ENCODE data around the gene ZNF408. TPM values are rescaled to one million over a fixed set of nuclear protein-coding genes. Genes with fewer than 3 reads are reported as not detected.

Gene ZNF408
- total RNA-seq, 1 experiment from 2014 or later, result 17.5 TPM

DNA sequence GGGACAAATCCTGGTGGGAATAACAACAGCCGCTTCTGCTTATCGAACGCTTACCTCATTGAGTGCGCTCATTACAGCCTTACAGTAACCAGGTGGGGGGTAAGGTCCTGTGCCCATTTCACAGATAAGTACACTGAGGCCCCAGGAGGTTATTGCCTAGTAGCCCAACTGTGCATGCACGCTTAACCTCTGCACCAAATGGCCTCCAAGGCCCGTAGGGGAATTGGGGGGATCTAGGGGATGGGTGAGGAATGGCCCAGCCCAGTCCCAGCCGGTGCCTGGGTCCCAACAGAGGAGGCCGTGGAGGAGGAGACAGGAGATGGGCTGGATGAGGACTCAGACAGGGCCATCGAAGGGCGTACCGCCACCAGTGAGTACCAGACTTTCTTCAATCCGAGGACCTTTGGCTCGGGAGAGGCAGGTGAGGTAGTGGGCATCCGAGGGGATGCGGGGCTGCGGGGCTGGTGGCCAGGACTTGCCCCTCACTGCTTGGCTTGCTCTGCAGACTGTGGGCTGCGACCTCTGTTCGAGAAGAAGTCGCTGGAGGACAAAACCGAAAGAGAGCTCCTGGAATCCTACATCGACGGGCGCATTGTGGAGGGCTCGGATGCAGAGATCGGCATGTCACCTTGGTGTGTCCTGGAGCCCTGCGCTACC, 25.5 kb downstream of the ZNF408 start:
- DNase-seq (ENCODE audit: low spot score), result no peak

GRCh38 chr11:46727952-46728658, 27.3 kb downstream of the ZNF408 start:
- DNase-seq (ENCODE audit: low spot score), result no peak

- no peak for DNase-seq (ENCODE audit: low spot score)
Observed at GRCh38 chr11:46728659-46729040, 27.8 kb downstream of the ZNF408 start.

DNA sequence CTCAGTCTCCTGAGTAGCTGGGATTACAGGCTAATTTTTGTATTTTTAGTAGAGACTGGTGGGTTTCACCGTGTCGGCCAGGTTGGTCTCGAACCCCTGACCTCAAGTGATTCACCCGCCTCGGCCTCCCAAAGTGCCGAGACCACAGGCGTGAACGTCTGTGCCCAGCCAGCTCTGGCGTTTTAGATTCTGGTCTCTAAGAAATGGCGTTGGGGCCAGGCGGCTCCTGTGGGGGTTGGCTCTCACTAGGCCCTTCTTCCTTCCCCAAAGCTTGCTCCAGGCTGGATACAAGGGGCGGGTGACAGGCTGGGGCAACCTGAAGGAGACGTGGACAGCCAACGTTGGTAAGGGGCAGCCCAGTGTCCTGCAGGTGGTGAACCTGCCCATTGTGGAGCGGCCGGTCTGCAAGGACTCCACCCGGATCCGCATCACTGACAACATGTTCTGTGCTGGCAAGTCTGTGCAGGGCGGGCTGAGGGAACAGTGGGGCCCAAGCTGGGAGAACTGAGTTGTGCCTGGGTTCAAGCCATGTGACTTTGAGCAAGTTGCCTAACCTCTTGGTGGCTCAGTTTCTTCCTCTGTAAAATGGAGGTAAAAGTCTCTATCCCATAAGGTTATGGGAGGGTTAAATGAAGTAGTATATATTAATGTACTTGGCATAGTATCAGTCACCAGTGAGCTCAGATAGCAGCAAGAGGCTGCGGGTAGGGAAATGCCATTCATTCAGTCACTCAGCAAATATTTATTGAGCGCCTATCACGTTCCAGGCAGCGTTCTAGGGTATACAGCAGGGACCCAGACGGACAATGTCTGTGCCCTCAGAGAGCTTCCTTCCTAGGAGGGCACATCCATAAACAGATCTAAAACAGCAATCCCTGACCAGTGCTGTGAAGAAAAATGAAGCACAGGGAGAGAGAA, 28.5 kb downstream of the ZNF408 start:
- DNase-seq (ENCODE audit: low spot score), result no peak

GRCh38 chr11:46731545-46731944, 30.7 kb downstream of the ZNF408 start:
- no peak for DNase-seq (ENCODE audit: low spot score)

GRCh38 chr11:46733234-46733633, 32.4 kb downstream of the ZNF408 start:
- no peak for DNase-seq (ENCODE audit: low spot score)

GRCh38 chr11:46736146-46736545, 35.3 kb downstream of the ZNF408 start:
- no peak for DNase-seq (ENCODE audit: low spot score)

DNA sequence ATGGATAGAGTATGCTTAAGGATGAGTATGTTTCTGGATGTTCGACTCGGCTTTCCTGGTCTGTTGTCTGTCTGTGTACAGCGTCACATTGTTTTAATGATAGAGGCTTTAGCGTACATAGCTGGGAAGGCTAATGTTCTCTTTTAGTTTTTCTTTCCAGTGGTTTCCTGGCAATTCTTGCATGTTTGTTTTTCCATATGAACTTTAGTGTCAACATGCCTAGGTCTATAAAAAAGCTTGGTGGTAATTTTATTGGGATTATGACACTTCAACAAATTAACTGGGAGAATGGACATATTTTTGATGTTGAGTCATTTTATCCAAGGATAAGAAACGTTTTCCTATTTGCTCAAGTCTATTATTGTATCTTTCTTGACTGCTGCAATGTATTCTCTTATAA, 35.8 kb downstream of the ZNF408 start:
- peak; percentile 54 for DNase-seq (ENCODE audit: low spot score)

DNA sequence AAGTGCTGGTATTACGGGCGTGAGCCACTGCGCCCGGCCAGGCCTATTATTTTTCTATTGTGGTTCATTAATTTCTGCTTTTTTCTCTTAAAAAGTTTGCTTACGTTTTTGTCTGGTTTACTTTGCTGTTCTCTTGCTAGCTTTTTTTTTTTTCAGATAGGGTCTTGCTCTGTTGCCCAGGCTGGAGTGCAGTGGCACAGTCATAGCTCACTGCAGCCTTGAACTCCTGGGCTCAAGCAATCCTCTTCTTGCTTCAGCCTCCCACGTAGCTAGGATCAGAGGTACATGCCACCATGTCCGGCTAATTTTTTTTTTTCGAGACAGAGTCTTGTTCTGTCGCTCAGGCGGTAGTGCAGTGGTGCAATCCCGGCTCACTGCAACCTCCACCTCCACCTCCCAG, 36.9 kb downstream of the ZNF408 start:
- DNase-seq (ENCODE audit: low spot score), result no peak

GRCh38 chr11:46738887-46739286, 38.1 kb downstream of the ZNF408 start:
- no peak for DNase-seq (ENCODE audit: low spot score)

DNA sequence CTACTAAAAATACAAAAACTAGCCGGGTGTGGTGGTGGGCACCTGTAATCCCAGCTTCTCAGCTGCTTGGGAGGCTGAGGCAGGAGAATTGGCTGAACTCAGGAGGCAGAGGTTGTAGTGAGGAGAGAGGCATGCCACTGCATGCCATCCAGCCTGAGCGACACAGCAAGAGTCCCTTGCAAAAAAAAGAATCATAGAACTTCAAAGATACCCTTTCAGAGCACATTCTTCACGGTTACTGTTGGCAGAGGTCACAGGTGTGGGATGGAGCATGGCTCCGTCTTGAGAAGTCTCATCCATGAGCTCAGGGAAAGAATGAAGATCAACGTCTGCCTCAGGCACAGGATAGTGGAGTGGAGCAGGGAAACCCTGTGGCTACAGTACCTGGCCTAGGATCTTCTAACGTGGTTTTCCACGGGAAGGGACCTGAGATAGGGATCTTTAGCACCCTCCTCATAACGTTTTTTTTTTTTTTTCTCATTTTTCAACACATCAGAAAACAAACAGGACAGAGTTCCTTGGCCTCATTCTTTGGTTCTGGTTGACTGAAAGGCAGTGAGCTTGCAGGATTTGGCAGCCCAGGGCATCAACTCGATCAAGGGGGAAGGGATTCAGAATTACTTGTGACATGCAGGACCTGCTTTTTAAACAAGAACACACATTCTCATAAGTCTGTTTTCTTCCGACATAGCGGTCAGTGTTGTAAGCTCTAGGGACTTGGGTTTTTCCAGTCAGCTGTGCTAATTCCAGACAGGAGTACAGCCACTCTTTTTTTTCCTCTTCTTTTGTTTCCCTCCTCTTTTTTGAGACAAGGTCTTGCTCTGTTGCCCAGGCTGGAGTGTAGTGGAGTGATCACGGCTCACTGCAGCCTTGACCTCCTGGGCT, 41.0 kb downstream of the ZNF408 start:
- DNase-seq (ENCODE audit: low spot score), result no peak

- DNase-seq (ENCODE audit: low spot score), result no peak
Observed at GRCh38 chr11:46743043-46743442, 42.2 kb downstream of the ZNF408 start.

DNA sequence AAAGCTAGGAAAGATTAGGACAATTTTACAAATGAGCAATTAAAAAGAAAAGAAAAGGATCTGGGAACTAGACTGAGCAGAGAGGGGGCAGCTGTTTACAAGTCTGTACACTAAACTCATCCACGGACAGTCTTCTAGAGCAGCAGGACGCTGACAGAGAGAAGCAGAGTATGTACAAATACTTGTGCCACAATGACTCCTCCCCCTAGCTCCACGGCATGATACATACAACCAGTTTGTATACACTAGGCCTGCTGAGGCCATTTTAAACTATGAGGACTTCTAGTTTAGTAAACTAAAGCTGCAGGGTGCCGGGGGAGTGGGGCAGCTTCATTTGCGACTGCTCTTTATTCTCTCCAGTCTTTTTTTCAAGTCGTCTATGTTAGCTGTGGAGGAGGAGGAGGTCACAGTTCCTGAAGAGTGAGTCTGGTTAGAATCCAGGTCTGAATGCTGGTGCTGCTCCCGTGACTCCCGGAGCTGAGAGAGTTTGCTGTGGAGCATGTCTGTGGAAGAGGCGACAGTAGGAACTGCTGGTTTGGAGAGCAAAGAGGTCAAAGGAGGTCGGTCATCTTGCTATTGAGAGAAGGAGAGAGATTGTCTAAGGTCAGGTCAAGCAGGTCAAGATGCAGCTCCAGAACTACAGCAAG, 43.0 kb downstream of the ZNF408 start:
- no peak for DNase-seq (ENCODE audit: low spot score)

- DNase-seq (ENCODE audit: low spot score), result no peak
Observed at GRCh38 chr11:46745328-46745727, 44.5 kb downstream of the ZNF408 start.

DNA sequence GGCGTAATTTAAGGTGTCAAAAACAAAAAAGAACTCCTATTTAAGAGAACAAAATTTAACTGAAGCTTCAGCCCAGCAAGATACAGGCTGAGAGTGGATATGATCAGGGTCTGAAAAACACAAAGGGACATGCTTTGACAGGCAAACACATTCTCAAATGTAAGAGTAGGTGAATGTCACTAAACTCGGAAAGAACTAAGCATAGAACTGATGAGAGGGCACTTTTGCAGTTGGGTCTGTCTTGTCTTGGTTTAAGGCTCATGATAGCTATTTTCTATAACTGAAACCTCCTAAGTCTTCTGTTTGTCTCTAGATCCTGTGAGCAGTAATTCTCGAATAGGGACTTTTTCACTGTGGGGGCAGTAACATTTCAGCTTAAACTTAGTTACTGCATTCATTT, 45.2 kb downstream of the ZNF408 start:
- no peak for DNase-seq (ENCODE audit: low spot score)

DNA sequence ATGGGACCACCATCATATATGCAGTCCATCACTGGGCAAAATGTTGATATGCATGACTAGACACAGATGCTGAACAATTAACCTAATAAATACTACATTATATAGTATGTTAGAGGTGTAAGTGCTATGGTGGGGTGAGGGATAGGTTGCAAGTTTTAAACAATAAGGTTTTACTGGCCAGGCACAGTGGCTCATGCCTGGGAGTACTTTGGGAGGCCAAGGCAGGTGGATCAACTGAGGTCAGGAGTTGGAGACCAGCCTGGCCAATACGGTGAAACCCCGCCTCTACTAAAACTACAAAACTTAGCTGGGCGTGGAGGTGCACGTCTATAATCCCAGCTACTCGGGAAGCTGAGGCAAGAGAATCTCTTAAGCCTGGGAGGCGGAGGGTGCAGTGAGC, 46.3 kb downstream of the ZNF408 start:
- DNase-seq (ENCODE audit: low spot score), result no peak

Small RNA genes within 50 kb of the gene (small RNA-seq; reads per million reads assigned to genes)
- gene MIR5582, result not detected

Other genes with a start within 250 kb of the ZNF408 start
- gene AMBRA1, start 107.0 kb upstream of the ZNF408 start, total RNA-seq (2014; rRNA removed; shearing (Covaris generic)), result 34.0 and 34.1 TPM in 2 replicates
- gene HARBI1, start 83.8 kb upstream of the ZNF408 start, total RNA-seq (2014; rRNA removed; shearing (Covaris generic)), result 8.0 and 8.3 TPM in 2 replicates
- gene ATG13, start 83.5 kb upstream of the ZNF408 start, total RNA-seq (2014; rRNA removed; shearing (Covaris generic)), result 140 and 152 TPM in 2 replicates
- 28.7 and 29.3 TPM in 2 replicates for gene ARHGAP1, start 412 bp upstream of the ZNF408 start, total RNA-seq (2014; rRNA removed; shearing (Covaris generic))
- gene F2, start 18.2 kb downstream of the ZNF408 start, total RNA-seq (2014; rRNA removed; shearing (Covaris generic)), result 0.38 and 1.7 TPM in 2 replicates
- gene CKAP5, start 145.2 kb downstream of the ZNF408 start, total RNA-seq (2014; rRNA removed; shearing (Covaris generic)), result 62.7 and 76.0 TPM in 2 replicates
- gene LRP4, start 217.5 kb downstream of the ZNF408 start, total RNA-seq (2014; rRNA removed; shearing (Covaris generic)), result 0.15 TPM in 1 of 2 replicates, not detected in the other
- 45.7 and 61.6 TPM in 2 replicates for gene CSTPP1, start 235.7 kb downstream of the ZNF408 start, total RNA-seq (2014; rRNA removed; shearing (Covaris generic))